ENCODE data around the gene COX5B.

- TF ChIP-seq POLR2AphosphoS5 (IDR thresholded peaks at IDR 0.05) (no peak), POLR2A (IDR thresholded peaks at IDR 0.05) (no peak)
Observed at GRCh38 chr2:97656905-97657587, 11.2 kb downstream of the COX5B start.
